A549 (cell line): ENCODE measurements around the gene SLC31A2. TPM values are rescaled to one million over a fixed set of nuclear protein-coding genes. Genes with fewer than 3 reads are reported as not detected.

Experiments
- ATAC-seq, 2 experiments: fragments of 200-7000 bp in 1 of 2; fragments of >200 bp in 1 of 2; cut with Nextera tagmentation in 1 of 2; cut with Tn5 transposase in 1 of 2; 3 replicates each; pipeline versions ENCODE4 v1.8.0 to v1.9.1; 2018 to 2020; ENCODE audit warnings: mild to moderate bottlenecking in 1 of 2, moderate library complexity in 1 of 2
- CTCF ChIA-PET: fragments of 300-600 bp; sonication (Branson Sonifier 250); formaldehyde crosslinking; extraction: SDS; loops from one replicate; lab custom pipeline; 2021; ENCODE audit warnings: antibody characterized with exemption, inconsistent platforms; lab: Yijun Ruan, JAX
- POLR2A ChIA-PET: fragments of 350-600 bp; formaldehyde crosslinking; extraction: SDS; loops from one replicate; lab custom pipeline; 2021; ENCODE audit warnings: antibody characterized with exemption, inconsistent platforms; lab: Yijun Ruan, JAX
- DNase-seq, 2 experiments: peaks; one replicate each; pipeline versions ENCODE4 v3.0.0 to v3.0.0-alpha.2; 2011 to 2016; ENCODE audit warnings: low read depth in 1 of 2, low spot score in 1 of 2
- FAIRE-seq: peaks from 2 replicates; lab custom pipeline; 2011; peaks lifted over from hg19 to GRCh38; lab: Jason Lieb, UNC
- H3K27ac ChIP-seq, 2 experiments: fragments of >200 bp; sonication (Bioruptor Twin); formaldehyde crosslinking; 3 replicates each; pipeline ENCODE4 v1.5.1; 2016 to 2017
- H3K4me1 ChIP-seq: fragments of >200 bp; sonication (Bioruptor Twin); formaldehyde crosslinking; 3 replicates; pipeline ENCODE4 v1.6.1; 2016
- H3K4me2 ChIP-seq: fragments of >200 bp; sonication (Bioruptor Twin); formaldehyde crosslinking; 3 replicates; pipeline ENCODE4 v1.6.1; 2016
- H3K4me3 ChIP-seq: fragments of >200 bp; sonication (Bioruptor Twin); formaldehyde crosslinking; 3 replicates; pipeline ENCODE4 v1.5.1; 2016
- H3K9me3 ChIP-seq: fragments of >200 bp; sonication (Bioruptor Twin); formaldehyde crosslinking; 3 replicates; pipeline ENCODE4 v1.6.1; 2016
- CTCF ChIP-seq: fragments of >200 bp; sonication (Bioruptor Twin); formaldehyde crosslinking; IDR thresholded peaks from 3 replicates; pipeline ENCODE4 v1.5.1; 2016
- FOSL2 ChIP-seq, 2 experiments: fragments of 450-650 bp in 1 of 2; fragments of >200 bp in 1 of 2; sonication (Bioruptor Twin) in 1 of 2; formaldehyde crosslinking; IDR thresholded peaks; 2 replicates each; pipeline versions ENCODE4 v1.5.0 to v1.6.1; 2016 to 2020; ENCODE audit warnings: mild to moderate bottlenecking in 1 of 2, moderate library complexity in 1 of 2
- GATA3 ChIP-seq: IDR thresholded peaks from 2 replicates; pipeline ENCODE4 v1.6.1; 2012; ENCODE audit warnings: borderline replicate concordance
- HDAC2 ChIP-seq: fragments of 200-600 bp; sonication (generic); IDR thresholded peaks from 2 replicates; pipeline ENCODE4 v1.6.1; 2016
- HEYL ChIP-seq: fragments of 250-450 bp; sonication (Bioruptor Pico); IDR thresholded peaks from 2 replicates; pipeline ENCODE4 v1.8.0; 2021; ENCODE audit warnings: mild to moderate bottlenecking, moderate library complexity
- HOXA7 ChIP-seq: fragments of 250-450 bp; sonication (Bioruptor Pico); IDR thresholded peaks from 2 replicates; pipeline ENCODE4 v1.5.0; 2020; ENCODE audit warnings: mild to moderate bottlenecking, moderate library complexity
- HOXB13 ChIP-seq: fragments of 250-450 bp; sonication (Bioruptor Pico); IDR thresholded peaks from 2 replicates; pipeline ENCODE4 v1.5.0; 2020; ENCODE audit warnings: low read depth, mild to moderate bottlenecking, moderate library complexity
- HOXB5 ChIP-seq: fragments of 250-450 bp; sonication (Bioruptor Pico); IDR thresholded peaks from 2 replicates; pipeline ENCODE4 v1.5.0; 2020; ENCODE audit warnings: mild to moderate bottlenecking, moderate library complexity
- JUN ChIP-seq, 2 experiments: fragments of >200 bp; sonication (Bioruptor Twin); formaldehyde crosslinking; IDR thresholded peaks; 2 replicates in 1 of 2; 3 replicates in 1 of 2; pipeline ENCODE4 v1.6.1; 2016 to 2017
- MAFK ChIP-seq: fragments of 450-650 bp; IDR thresholded peaks from 2 replicates; pipeline ENCODE4 v1.6.1; 2014; ENCODE audit not compliant: partially characterized antibody
- MAZ ChIP-seq: fragments of 150-350 bp; IDR thresholded peaks from 2 replicates; pipeline ENCODE4 v1.6.1; 2014; ENCODE audit warnings: antibody characterized with exemption, low read depth, low read length, borderline replicate concordance
- MYC ChIP-seq: IDR thresholded peaks from 2 replicates; pipeline ENCODE4 v1.6.1; 2012; ENCODE audit warnings: mild to moderate bottlenecking, inconsistent platforms, low read length, improper control_type of control experiment, borderline replicate concordance
- NFE2L2 ChIP-seq: fragments of 150-350 bp; conservative IDR thresholded peaks from 2 replicates; pipeline ENCODE4 v1.6.1; 2014; ENCODE audit warnings: low read length
- NPAS2 ChIP-seq: fragments of 250-450 bp; sonication (Bioruptor Pico); IDR thresholded peaks from 2 replicates; pipeline ENCODE4 v1.8.0; 2022; ENCODE audit warnings: mild to moderate bottlenecking, moderate library complexity, borderline replicate concordance
- NR3C1 ChIP-seq: fragments of >200 bp; sonication (Bioruptor Twin); formaldehyde crosslinking; IDR thresholded peaks from 3 replicates; pipeline ENCODE4 v1.6.1; 2017
- PHF8 ChIP-seq: fragments of 200-600 bp; sonication (generic); IDR thresholded peaks from 2 replicates; pipeline ENCODE4 v1.6.1; 2016; ENCODE audit warnings: low read depth, mild to moderate bottlenecking, antibody characterized with exemption, moderate library complexity, borderline replicate concordance
- REST ChIP-seq: fragments of 200-600 bp; sonication (generic); IDR thresholded peaks from 2 replicates; pipeline ENCODE4 v1.6.1; 2016; ENCODE audit warnings: antibody characterized with exemption, mild to moderate bottlenecking, moderate library complexity
- TFCP2L1 ChIP-seq: fragments of 250-450 bp; sonication (Bioruptor Pico); IDR thresholded peaks from 2 replicates; pipeline ENCODE4 v1.5.0; 2021; ENCODE audit warnings: mild to moderate bottlenecking
- WGBS: methylation state at CpG from one replicate; pipeline ENCODE4 v1.1.6; 2017; ENCODE audit errors: missing lambda C conversion rate; 5-methylcytosine and 5-hydroxymethylcytosine counted together
- polyA plus RNA-seq, 4 experiments: library from polyadenylated mRNA; depleted of rRNA in 3 of 4; stranded (reverse); fragments of >200 nt; fragmentation: RNase III in 1 of 4; extraction: RNeasy Plus Mini Kit Qiagen cat#74134 plus additional on column Dnase treatment in 1 of 4; gene quantifications; 2 replicates in 3 of 4; 3 replicates in 1 of 4; pipeline ENCODE4 v1.2.3, GENCODE V29; 2011 to 2017

The SLC31A2 gene
- polyA plus RNA-seq, 2 of the 4 experiments (the other 2 are of a cell fraction): 5.8 to 5.9 TPM

- 90% methylated on average over 3 of the region's 3 CpGs for WGBS
- no peak for FAIRE-seq
- Histone ChIP-seq H3K27ac (no peak overlapping the region), H3K4me2 (no peak overlapping the region), H3K4me3 (no peak overlapping the region), H3K9me3 (no peaks in the 10 kb centered on the region), H3K4me1 (0 out of 3 replicates have a peak, but pooled peaks cover 3% of the 10 kb centered on the region)
- ATAC-seq: no peak
- POLR2A ChIA-PET: interaction anchor here (0.8 kb wide), 1 partner anchor 68 kb away, joined by 5 read pairs; the partner anchor contains the start of genes FKBP15 and SLC31A1
- no peak for DNase-seq
- TF ChIP-seq MYC (no peak), GATA3 (no peak), PHF8 (no peak), HOXA7 (CRISPR knock-in tag) (no peak), NFE2L2 (no peak), HEYL (no peak), CTCF (no peak), NPAS2 (CRISPR knock-in tag) (no peak), REST (no peak), MAFK (no peak)
- CTCF ChIA-PET: interaction anchor here (0.7 to 1.0 kb wide), 2 partner anchors 8 to 25 kb away, joined by 3 to 4 read pairs; no protein-coding TSS in a partner anchor
Observed at GRCh38 chr9:113152699-113153098, 1.9 kb downstream of the SLC31A2 start.

- Histone ChIP-seq H3K27ac (no peak overlapping the region), H3K4me3 (no peak overlapping the region), H3K4me2 (no peak overlapping the region), H3K4me1 (0 out of 3 replicates have a peak, but pooled peaks cover 3% of the 10 kb centered on the region), H3K9me3 (no peaks in the 10 kb centered on the region)
- 72% methylated on average over 6 of the region's 6 CpGs for WGBS
- TF ChIP-seq NFE2L2 (no peak), HOXB13 (CRISPR knock-in tag) (no peak), NR3C1 (no peak), FOSL2 (IDR thresholded peaks at IDR 0.05) (no peak), FOSL2 (CRISPR knock-in tag; IDR thresholded peaks at IDR 0.05) (no peak), MAZ (no peak), HOXB5 (no peak), JUN (IDR thresholded peaks at IDR 0.05) (no peak), REST (no peak), HEYL (no peak), HDAC2 (no peak), TFCP2L1 (CRISPR knock-in tag) (no peak)
- ATAC-seq: no peak
- CTCF ChIA-PET: interaction anchor here (0.7 to 1.2 kb wide), 3 partner anchors 24 to 333 kb away, joined by 3 read pairs; no protein-coding TSS in a partner anchor
- no peak for FAIRE-seq
- POLR2A ChIA-PET: no interaction called here
- no peak for DNase-seq
Observed at GRCh38 chr9:113153599-113153998, 2.8 kb downstream of the SLC31A2 start.
